Vagina (tissue), 2 donors: ENCODE data around the gene AGPAT4. TPM values are rescaled to one million over a fixed set of nuclear protein-coding genes. Genes with fewer than 3 reads are reported as not detected.

ENCODE experiments used
- DNase-seq, 2 donors: peaks; one replicate each; pipeline ENCODE4 v3.0.0-alpha.2; 2017; ENCODE audit errors: extremely low spot score in 2 of 2
- H3K27ac ChIP-seq: fragments of 200-600 bp; sonication (generic); one replicate; pipeline ENCODE4 v1.5.1; 2019
- H3K27me3 ChIP-seq: fragments of 200-600 bp; sonication (generic); one replicate; pipeline ENCODE4 v1.5.1; 2019
- H3K36me3 ChIP-seq, 2 donors: fragments of 200-600 bp; sonication (generic); one replicate each; pipeline ENCODE4 v1.5.1; 2017 to 2019
- H3K4me1 ChIP-seq: fragments of 200-600 bp; sonication (generic); one replicate; pipeline ENCODE4 v1.5.1; 2019
- H3K4me3 ChIP-seq, 2 donors: fragments of 200-600 bp; sonication (generic); 1 replicate in 1 of 2; 2 replicates in 1 of 2; pipeline ENCODE4 v1.5.1; 2016 to 2019
- H3K9me3 ChIP-seq: fragments of 200-600 bp; sonication (generic); one replicate; pipeline ENCODE4 v1.5.1; 2019
- POLR2A ChIP-seq, 2 donors: fragments of 450-650 bp; IDR thresholded peaks; one replicate each; pipeline ENCODE4 v1.6.1; 2017; ENCODE audit warnings: antibody characterized with exemption in 2 of 2, mild to moderate bottlenecking in 2 of 2, moderate library complexity in 2 of 2
- POLR2AphosphoS5 ChIP-seq, 2 donors: sonication (generic); formaldehyde crosslinking; IDR thresholded peaks; one replicate each; pipeline ENCODE4 v1.9.0; 2017; ENCODE audit warnings: antibody characterized with exemption in 2 of 2, mild to moderate bottlenecking in 2 of 2, low read depth in 1 of 2; ENCODE audit not compliant: insufficient read depth in 1 of 2
- intact Hi-C: fragments of 100-400 bp; cut with DNase I; formaldehyde crosslinking; loops from one replicate; pipeline ENCODE4 v1.15.1; 2023
- total RNA-seq: library from RNA; depleted of rRNA; stranded (reverse); fragments of >200 nt; gene quantifications from one replicate; pipeline ENCODE4 v1.2.3, GENCODE V29; 2016
- TF ChIP-seq, protein P1 (sequence below), 3 experiments: fragments of 450-650 bp in 2 of 3; fragments of 200-600 bp in 1 of 3; sonication (generic) in 1 of 3; IDR thresholded peaks; one replicate each; pipeline ENCODE4 v1.5.1; 2017 to 2019; ENCODE audit warnings: antibody characterized with exemption in 3 of 3, mild to moderate bottlenecking in 2 of 3, moderate library complexity in 2 of 3

Gene AGPAT4
- total RNA-seq, 1 donor from 2014 or later, result 6.9 TPM

DNA sequence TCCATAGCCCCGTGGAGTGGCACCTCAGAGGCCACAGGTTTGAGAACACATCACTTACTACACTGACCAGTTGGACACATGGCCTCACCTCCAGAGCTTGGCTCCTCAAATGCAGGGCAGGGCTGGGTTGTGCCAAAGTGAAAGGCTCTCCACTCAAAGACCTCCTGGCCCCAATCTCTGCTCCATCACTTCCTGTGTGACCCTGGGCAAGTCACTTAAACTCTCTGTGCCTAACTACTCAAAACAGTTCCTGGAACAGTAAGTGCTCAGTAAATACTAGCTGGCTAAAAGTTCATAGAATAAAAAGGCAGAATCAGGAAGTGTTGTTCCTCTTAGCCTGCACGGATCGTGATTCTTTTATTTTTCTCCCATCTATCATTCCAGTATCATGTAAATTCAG, 50.2 kb downstream of the AGPAT4 start:
- no peak for DNase-seq
- H3K27me3 ChIP-seq, result no peaks in the 10 kb centered on the region
- H3K4me1 ChIP-seq, result peaks cover 29% of the 10 kb centered on the region
- H3K9me3 ChIP-seq, result no peaks in the 10 kb centered on the region
- intact Hi-C loops, result no loop called here
- no peak for TF ChIP-seq POLR2A (IDR thresholded peaks at IDR 0.05)
- no peak for TF ChIP-seq POLR2AphosphoS5 (IDR thresholded peaks at IDR 0.05; ENCODE audit: insufficient read depth in 1 of 2, low read depth in 1 of 2)
- TF ChIP-seq, protein P1, sequence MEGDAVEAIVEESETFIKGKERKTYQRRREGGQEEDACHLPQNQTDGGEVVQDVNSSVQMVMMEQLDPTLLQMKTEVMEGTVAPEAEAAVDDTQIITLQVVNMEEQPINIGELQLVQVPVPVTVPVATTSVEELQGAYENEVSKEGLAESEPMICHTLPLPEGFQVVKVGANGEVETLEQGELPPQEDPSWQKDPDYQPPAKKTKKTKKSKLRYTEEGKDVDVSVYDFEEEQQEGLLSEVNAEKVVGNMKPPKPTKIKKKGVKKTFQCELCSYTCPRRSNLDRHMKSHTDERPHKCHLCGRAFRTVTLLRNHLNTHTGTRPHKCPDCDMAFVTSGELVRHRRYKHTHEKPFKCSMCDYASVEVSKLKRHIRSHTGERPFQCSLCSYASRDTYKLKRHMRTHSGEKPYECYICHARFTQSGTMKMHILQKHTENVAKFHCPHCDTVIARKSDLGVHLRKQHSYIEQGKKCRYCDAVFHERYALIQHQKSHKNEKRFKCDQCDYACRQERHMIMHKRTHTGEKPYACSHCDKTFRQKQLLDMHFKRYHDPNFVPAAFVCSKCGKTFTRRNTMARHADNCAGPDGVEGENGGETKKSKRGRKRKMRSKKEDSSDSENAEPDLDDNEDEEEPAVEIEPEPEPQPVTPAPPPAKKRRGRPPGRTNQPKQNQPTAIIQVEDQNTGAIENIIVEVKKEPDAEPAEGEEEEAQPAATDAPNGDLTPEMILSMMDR (IDR thresholded peaks at IDR 0.05), result no peak
- H3K4me3 ChIP-seq, result no peak overlapping the region
- H3K27ac ChIP-seq, result no peak overlapping the region
- H3K36me3 ChIP-seq, result no peaks in the 10 kb centered on the region

DNA sequence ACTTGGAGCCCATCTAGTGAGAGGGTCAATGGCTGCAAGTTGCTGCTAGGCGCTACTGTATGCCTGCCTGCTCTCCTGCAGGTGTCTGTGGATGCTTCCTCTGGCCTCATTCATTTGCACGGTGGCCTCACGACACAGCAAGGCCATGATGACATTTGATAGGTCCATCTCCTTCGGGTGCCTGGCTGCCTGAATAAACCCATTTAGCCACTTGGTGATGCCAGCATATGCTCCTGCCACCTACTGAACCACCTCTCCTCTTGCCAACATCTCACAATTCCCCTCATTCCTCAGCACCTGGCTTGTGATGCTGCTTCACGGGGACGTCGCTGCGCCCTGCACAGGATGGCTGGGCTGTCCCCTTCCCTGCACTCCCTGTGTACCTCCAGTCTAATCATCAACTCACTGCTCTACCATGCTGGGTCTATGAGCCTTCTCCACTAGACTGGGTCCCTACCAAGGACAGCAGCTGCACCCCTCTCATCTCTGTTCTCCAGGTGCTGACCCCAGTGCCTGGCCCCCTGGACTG, 51.1 kb downstream of the AGPAT4 start:
- H3K36me3 ChIP-seq, result no peaks in the 10 kb centered on the region
- H3K27ac ChIP-seq, result no peak overlapping the region
- H3K27me3 ChIP-seq, result no peaks in the 10 kb centered on the region
- intact Hi-C loops, result no loop called here
- H3K9me3 ChIP-seq, result no peaks in the 10 kb centered on the region
- H3K4me3 ChIP-seq, result no peak overlapping the region
- peaks cover 20% of the 10 kb centered on the region for H3K4me1 ChIP-seq
- DNase-seq, result no peak
- TF ChIP-seq POLR2A (IDR thresholded peaks at IDR 0.05) (no peak), POLR2AphosphoS5 (IDR thresholded peaks at IDR 0.05; ENCODE audit: insufficient read depth in 1 of 2, low read depth in 1 of 2) (no peak)
- TF ChIP-seq, protein P1 (IDR thresholded peaks at IDR 0.05), result no peak

DNA sequence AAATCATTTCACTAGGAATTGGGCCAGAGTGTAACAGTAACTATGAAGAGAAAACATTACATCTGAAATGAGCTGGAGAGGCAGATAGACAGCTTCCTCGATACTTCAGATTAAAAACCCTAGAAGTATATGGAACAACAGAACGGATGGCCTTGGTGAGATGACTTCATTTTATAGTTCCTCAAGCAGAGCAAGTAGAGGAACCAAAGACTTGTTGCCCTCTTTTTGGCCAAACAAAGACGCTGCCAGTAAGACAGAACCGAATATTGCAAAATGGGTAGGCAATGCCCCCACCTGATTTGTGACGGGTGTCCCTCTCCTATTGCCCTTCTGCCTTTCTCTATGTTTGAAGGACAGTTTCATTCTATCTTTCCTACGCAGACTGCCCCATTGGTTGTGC, 53.5 kb downstream of the AGPAT4 start:
- TF ChIP-seq POLR2A (IDR thresholded peaks at IDR 0.05), result no peak
- H3K36me3 ChIP-seq, result no peaks in the 10 kb centered on the region
- H3K27ac ChIP-seq, result no peak overlapping the region
- H3K27me3 ChIP-seq, result no peaks in the 10 kb centered on the region
- no peaks in the 10 kb centered on the region for H3K4me1 ChIP-seq
- H3K9me3 ChIP-seq, result no peaks in the 10 kb centered on the region
- intact Hi-C loops, result no loop called here
- no peak for DNase-seq
- H3K4me3 ChIP-seq, result no peak overlapping the region

DNA sequence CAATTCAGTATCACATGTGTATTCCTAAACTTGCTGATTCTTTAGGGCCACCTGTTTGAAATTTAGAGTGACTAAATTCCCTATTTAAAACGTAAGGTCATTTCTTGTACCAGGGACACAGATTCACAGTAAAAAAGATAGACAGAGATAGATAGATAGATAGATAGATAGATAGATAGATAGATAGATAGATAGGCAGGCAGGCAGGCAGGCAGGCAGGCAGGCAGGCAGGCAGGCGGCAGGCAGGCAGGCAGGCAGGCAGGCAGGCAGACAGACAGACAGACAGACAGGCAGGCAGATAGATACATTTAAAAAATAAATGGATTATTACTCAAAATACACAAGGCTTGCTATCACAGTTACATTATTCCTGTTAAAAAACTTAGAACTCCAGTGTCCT, 54.2 kb downstream of the AGPAT4 start:
- Histone ChIP-seq H3K4me1 (no peaks in the 10 kb centered on the region), H3K9me3 (no peaks in the 10 kb centered on the region), H3K4me3 (no peak overlapping the region), H3K36me3 (no peaks in the 10 kb centered on the region), H3K27me3 (no peaks in the 10 kb centered on the region), H3K27ac (no peak overlapping the region)
- TF ChIP-seq POLR2A (IDR thresholded peaks at IDR 0.05) (no peak), POLR2AphosphoS5 (IDR thresholded peaks at IDR 0.05; ENCODE audit: insufficient read depth in 1 of 2, low read depth in 1 of 2) (no peak)
- TF ChIP-seq, protein P1 (IDR thresholded peaks at IDR 0.05), result no peak
- DNase-seq, result no peak
- intact Hi-C loops, result no loop called here

DNA sequence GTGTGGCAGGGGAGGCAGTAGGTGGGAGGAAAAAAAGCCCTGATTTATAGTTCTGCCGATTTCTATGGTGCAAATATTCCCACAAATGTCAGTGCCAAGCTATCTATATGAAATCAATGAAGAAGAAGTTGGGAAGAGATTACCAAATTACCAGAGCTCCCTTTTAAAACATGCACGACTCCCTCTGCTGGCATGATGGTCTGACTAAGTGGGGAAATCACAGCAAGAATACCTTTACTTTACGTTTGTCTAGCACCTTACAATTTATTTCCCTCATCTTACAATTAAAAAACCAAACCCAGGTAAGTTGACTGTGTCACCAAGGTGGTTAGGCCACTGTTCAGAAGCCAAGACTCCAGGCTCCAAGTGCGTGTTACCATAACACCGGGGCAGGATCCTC, 55.6 kb downstream of the AGPAT4 start:
- intact Hi-C loops, result no loop called here
- Histone ChIP-seq H3K27me3 (no peaks in the 10 kb centered on the region), H3K36me3 (no peaks in the 10 kb centered on the region), H3K4me1 (no peaks in the 10 kb centered on the region), H3K4me3 (no peak overlapping the region), H3K9me3 (no peaks in the 10 kb centered on the region), H3K27ac (no peak overlapping the region)
- DNase-seq, result no peak
- TF ChIP-seq POLR2AphosphoS5 (IDR thresholded peaks at IDR 0.05; ENCODE audit: insufficient read depth in 1 of 2, low read depth in 1 of 2) (no peak), POLR2A (IDR thresholded peaks at IDR 0.05) (no peak)
- TF ChIP-seq, protein P1 (IDR thresholded peaks at IDR 0.05), result no peak
